ENCODE data around the gene OAT. TPM values are rescaled to one million over a fixed set of nuclear protein-coding genes. Genes with fewer than 3 reads are reported as not detected.

Gene OAT
- 10 to 100 TPM; 37.2 to 51.1 TPM for total RNA-seq
- long read RNA-seq, transcript OAT-201 (10 exons, 2,048 nt) = major isoform, 95 of 100 reads
- long read RNA-seq, partial matches to known transcripts = 2 of 100 reads
- long read RNA-seq, other reads (novel, unspliced or antisense) = 3 of 100 reads

- intact Hi-C loops (cut with DNase I) = loop anchor here in 1 of 2 donors (10.0 kb wide), 1 partner anchor 326 kb away; the partner anchor contains the start of gene FAM53B
- DNase-seq (peak; percentile 99), ATAC-seq (peak; percentile 98)
Measured at GRCh38 chr10:124418726-124419501, at the start of gene OAT. TSS of gene OAT (minus strand) at chr10:124418923. CDS start at chr10:124412171, 6,752 bp downstream.

GRCh38 chr10:124467165-124467564 is 48.4 kb upstream of the OAT start:
- DNase-seq = no peak
- intact Hi-C loops (cut with DNase I) = no loop called here
- ATAC-seq = no peak

GRCh38 chr10:124465777-124466488 is 47.2 kb upstream of the OAT start:
- ATAC-seq = no peak
- no peak for DNase-seq
- intact Hi-C loops (cut with DNase I) = no loop called here

GRCh38 chr10:124465003-124465776 is 46.5 kb upstream of the OAT start:
- ATAC-seq (no peak), DNase-seq (no peak)
- intact Hi-C loops (cut with DNase I) = no loop called here

- intact Hi-C loops (cut with DNase I) = no loop called here
- no peak for DNase-seq
- ATAC-seq = no peak
Measured at GRCh38 chr10:124464028-124464965, 45.6 kb upstream of the OAT start.

GRCh38 chr10:124462348-124462695 is 43.6 kb upstream of the OAT start:
- intact Hi-C loops (cut with DNase I) = no loop called here
- DNase-seq = no peak

GRCh38 chr10:124461642-124462347 is 43.1 kb upstream of the OAT start, which contains the start of gene LHPP:
TSS of gene LHPP (plus strand) at chr10:124461823. CDS start at chr10:124461863, 40 bp downstream.
- ATAC-seq = peak; percentile 98 to 99
- DNase-seq = peak; percentile 90
- intact Hi-C loops (cut with DNase I) = no loop called here

More at GRCh38 chr10:124462348-124462695, 43.6 kb upstream of the OAT start:
- ATAC-seq = no peak

GRCh38 chr10:124460144-124460543 is 41.4 kb upstream of the OAT start:
- ATAC-seq (no peak), DNase-seq (no peak)
- intact Hi-C loops (cut with DNase I) = no loop called here

- intact Hi-C loops (cut with DNase I) = no loop called here
- DNase-seq (no peak), ATAC-seq (no peak)
Measured at GRCh38 chr10:124459395-124459794, 40.7 kb upstream of the OAT start.

- no peak for DNase-seq
- intact Hi-C loops (cut with DNase I) = no loop called here
- ATAC-seq = no peak
Measured at GRCh38 chr10:124458889-124459288, 40.2 kb upstream of the OAT start.

- intact Hi-C loops (cut with DNase I) = no loop called here
- no peak for DNase-seq
- ATAC-seq = no peak
Measured at GRCh38 chr10:124458473-124458872, 39.8 kb upstream of the OAT start.

GRCh38 chr10:124455441-124455840 is 36.7 kb upstream of the OAT start:
- no peak for ATAC-seq
- intact Hi-C loops (cut with DNase I) = no loop called here
- DNase-seq = no peak

GRCh38 chr10:124453960-124454610 is 35.4 kb upstream of the OAT start:
- intact Hi-C loops (cut with DNase I) = no loop called here
- ATAC-seq = no peak

GRCh38 chr10:124451276-124451675 is 32.6 kb upstream of the OAT start:
- DNase-seq (no peak), ATAC-seq (no peak)
- intact Hi-C loops (cut with DNase I) = no loop called here

More at GRCh38 chr10:124453960-124454610, 35.4 kb upstream of the OAT start:
- DNase-seq = no peak

GRCh38 chr10:124450783-124451057 is 32.0 kb upstream of the OAT start:
- ATAC-seq = no peak
- DNase-seq = no peak
- intact Hi-C loops (cut with DNase I) = no loop called here

- intact Hi-C loops (cut with DNase I) = no loop called here
- ATAC-seq (peak in 1 of 2 donors; percentile 23), DNase-seq (no peak)
Measured at GRCh38 chr10:124450012-124450782, 31.5 kb upstream of the OAT start, which contains the start of gene NKX1-2. TSS of gene NKX1-2 (minus strand) at chr10:124450035. CDS start at chr10:124449943, 92 bp downstream.

Measured in left cardiac atrium (tissue), 4 donors.